HL-60/S4 (cell line): Measurements from ENCODE around the gene CNNM4.

Source experiments
- in situ Hi-C: fragments of 300-500 bp; cut with MboI; formaldehyde crosslinking; loops from 2 replicates; pipeline ENCODE4 v1.14.3; 2022; ENCODE audit warnings: low sequenced_read_pairs

The CNNM4 gene

DNA sequence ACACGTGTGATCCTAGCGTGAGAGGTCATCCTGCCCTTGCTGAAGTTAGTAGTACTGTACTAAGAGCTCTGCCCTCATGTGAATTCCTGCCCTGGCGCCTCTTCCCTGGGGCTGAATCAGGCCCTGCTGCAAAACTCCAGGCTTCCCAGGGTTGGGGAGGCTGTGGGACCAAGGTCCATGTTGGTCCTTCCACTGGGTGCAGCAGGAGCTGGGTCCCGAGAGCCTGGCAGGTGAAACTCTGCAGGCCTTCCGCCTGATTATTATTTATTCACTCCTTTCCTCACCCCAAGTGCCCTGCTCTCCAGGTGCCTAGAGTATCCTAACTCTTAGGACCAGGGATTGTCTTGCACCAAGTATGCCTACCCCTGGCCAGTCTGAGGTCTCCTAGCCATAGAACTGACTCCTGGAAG is 50.1 kb downstream of the CNNM4 start:
- in situ Hi-C loops, result no loop called here

DNA sequence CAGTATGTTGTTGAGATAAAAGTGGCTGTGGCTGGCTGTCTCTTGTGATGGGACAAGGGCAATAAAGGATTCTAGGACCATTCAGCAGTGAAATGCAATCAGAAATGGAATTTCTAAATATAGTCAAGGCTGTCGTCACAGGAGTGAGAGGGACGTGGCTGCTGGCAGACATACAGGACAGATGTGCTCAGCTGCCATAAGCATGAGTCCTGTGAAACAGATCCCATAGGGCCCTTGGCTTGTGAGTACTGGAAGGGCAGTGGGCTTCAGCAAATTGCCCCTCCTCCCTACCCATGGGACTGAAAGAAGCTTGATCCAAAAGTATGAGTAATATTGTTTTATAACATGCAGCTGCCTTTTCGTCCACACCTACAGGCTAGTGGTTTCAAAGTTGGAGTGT is 51.2 kb downstream of the CNNM4 start:
- in situ Hi-C loops, result no loop called here

DNA sequence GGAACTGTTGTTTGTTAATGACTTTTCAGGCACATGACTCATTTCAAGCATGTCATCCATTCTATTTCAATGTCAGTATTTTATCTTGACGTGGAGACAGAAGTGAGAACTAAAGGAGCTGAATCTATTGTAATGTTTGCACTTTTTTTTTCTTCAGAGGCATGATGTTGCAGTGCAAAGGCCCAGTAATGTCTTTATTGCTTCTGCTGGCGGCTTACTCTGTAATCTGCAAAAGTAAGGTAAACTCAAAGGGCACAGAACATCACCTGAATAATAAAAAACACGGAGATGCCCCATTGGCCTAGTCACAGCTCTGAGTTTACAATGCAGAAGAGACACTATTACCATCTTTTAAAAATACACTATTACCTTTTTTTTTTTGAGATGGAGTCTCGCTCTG is 53.0 kb downstream of the CNNM4 start:
- in situ Hi-C loops, result no loop called here

DNA sequence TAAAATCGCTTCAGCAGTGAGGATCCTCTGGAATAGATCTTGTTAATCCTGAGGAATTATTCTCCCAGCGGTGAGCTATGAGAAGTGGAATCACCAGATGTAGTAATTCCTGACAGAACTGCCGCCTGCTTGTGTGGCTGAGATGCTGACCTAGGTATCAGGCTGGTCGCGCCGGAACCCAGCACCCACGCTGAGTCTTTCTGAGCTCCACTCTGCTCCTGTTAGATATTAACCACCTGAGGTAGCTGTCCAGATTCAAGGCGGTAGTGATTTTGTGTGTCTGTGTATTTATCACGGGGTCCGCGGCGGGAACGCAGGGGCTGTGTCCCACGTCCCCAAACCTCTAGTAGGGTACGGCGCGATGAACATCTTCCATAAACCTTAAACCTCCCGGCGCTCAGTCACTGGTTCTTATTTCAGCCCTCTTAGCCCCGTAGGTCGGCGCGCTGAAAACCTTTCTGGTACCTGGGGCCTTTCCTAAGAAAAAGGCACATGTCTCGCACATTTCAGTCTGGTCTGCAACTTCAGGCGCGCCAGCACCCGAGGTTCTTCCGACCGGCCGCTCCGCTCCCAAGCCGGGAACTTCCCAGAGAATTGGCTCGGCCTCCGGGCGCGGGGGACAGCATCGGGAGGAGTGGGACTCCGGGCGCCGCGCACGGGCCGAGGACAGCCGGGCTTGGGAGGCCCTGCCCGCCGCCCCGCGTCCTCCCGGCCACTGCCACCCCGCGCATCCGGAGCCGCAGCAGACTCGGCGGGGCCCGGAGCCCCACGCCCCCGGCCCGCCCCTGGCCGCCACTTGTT is 54.8 kb downstream of the CNNM4 start:
- in situ Hi-C loops, result no loop called here

DNA sequence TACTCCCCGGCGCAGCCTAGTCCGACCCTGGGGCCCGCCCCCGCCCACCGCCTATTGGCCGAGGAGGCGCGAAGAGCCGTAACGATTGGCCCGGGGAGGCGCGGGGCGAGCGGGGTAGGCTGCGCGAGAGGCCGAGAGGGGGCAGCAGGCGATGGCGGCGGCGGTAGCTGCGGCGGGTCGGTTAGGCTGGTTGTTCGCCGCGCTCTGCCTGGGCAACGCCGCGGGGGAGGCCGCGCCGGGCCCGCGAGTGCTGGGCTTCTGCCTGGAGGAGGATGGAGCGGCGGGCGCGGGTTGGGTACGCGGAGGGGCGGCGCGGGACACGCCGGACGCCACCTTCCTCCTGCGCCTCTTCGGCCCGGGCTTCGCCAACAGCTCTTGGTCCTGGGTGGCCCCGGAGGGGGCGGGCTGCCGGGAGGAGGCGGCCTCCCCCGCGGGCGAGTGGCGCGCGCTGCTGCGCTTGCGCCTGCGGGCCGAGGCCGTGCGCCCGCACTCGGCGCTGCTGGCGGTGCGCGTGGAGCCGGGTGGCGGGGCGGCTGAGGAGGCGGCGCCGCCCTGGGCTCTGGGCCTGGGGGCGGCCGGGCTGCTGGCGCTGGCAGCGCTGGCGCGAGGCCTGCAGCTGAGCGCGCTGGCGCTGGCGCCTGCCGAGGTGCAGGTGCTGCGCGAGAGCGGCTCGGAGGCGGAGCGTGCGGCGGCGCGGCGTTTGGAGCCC is 55.6 kb downstream of the CNNM4 start, which contains the start of gene CNNM3:
CNNM3 (plus strand) TSS at position 142 of the 709 bp plus-strand sequence; CDS start at position 152, 10 bp downstream.
- in situ Hi-C loops, result no loop called here

DNA sequence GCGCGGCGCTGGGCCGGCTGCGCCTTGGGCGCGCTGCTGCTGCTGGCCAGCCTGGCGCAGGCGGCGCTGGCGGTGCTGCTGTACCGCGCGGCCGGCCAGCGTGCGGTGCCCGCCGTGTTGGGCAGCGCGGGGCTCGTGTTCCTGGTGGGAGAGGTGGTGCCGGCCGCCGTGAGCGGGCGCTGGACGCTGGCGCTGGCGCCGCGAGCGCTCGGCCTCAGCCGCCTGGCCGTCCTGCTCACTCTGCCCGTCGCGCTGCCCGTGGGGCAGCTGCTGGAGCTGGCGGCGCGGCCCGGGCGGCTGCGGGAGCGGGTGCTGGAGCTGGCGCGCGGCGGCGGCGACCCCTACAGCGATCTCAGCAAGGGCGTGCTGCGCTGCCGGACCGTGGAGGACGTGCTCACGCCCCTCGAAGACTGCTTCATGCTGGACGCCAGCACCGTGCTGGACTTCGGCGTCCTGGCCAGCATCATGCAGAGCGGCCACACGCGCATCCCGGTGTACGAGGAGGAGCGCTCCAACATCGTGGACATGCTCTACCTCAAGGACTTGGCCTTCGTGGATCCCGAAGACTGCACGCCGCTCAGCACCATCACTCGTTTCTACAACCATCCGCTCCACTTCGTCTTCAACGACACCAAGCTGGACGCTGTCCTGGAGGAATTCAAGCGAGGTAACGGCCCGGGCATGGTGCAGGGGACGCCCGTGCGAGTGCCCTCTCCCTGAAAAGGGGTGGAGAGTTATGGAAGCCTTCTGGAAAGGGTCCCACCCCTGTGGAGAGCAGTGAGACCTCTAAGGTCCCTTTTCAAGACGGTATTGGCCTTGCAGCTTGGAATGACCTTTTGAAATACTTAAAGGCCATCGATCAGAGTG is 56.4 kb downstream of the CNNM4 start:
- in situ Hi-C loops, result no loop called here

DNA sequence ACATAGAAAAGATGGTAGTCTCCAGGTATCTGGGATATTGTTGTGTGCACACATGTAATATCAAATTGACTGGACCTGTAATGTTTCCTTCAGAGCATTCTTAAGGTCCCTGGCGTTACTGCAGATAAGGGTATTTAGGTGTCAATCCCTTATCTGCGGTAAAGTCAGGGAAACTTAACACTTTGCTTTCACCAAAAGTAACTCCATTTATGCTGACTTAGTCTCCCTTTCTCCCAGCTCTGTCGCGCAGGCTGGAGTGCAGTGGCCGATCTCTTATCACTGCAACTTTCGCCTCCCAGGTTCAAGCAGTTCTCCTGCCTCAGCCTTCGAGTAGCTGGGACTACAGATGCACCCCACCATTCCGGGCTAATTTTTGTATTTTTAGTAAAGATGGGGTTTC is 57.2 kb downstream of the CNNM4 start:
- in situ Hi-C loops, result no loop called here

DNA sequence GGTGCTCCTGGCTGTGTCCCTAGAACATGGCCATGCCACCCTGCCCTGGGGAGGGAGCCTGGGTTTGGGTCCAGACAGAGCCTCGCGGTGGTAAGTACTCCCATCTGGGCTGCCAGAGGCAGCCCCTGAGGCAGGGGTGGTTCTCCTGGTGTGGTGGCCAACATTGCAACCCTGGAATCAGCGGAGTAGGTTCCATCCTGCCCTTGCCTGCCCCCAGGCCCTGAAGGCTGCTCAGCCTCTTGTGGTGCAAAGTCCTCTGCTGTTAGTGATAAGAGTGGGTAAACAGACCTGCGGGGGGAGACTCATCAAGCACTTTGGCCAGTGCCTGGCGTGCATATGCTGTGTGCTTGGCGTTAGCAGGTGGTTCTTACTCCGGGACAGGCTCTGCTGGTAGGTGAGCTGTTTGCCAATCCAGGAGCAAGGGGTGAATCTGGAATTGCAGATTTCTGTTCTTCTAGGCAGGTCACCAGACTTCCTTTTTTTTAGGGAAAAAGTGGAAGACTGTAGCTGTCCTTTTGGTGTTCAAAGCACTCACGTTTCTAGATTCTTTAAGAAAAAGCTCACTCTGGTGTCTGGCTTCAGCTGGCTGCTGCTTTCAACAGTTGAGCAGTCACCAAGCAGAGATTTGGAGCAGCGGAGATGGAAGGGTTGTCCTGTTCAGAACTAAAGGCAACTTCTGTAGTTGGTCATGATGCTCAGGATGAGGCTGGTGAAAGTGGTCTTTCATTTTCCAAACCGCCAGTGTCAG is 58.6 kb downstream of the CNNM4 start:
- in situ Hi-C loops, result no loop called here

DNA sequence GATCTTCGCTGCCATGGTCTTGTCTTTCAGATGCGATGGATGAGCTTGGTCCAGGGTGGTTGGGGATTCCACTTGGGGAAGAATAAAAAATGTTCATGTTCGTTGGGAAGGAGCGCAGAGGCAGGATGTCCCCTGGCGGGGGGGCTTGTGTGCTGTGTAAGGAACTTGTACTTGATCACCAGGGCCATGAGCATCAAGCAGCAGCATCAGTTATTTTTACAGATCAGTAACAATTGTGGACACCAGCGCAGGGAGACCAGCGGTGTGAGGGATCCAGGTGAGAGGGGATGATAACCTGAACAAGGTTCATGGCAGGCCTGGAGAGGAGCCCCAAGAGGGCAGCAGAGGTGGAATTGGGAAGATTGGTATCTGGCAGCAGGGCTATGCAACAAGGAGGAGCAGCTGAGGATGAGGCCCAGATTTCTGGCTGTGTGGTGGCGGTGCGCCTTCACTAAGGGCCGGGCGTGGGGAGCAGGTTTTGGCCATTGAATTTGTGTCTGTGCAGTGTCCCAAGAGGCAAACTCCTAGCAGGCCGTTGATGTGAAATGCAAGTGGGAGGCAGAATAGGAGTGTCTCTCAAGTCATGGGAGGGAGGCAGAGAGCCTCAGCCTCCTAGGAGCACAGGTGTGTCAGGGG is 59.3 kb downstream of the CNNM4 start:
- in situ Hi-C loops, result no loop called here

DNA sequence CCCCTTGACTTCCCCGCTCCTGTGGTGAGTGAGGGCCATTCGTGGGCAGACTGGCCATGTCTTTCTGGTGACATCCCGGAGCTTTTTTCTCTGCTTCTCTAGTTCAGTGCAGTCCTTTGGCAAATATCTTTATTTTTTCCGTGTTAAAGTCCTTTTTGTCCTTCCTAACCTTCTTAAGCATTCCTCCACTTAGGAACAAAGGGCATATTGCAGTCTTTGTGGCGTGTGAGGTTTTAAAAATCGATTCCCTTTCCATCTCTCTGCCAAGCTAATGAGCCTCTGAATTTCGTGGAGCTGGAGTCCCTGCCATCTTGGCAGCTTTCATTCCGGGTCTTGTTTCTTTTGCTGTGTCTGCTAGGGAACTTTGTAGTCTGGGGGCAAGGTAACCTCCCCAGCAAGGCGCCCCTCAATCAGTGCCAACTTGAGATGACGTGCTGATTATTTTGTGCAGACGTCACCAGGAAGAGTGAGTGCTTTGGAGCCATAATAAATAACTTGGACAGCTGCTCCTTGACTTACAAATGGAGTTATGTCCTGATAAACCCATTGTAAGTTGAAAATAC is 60.5 kb downstream of the CNNM4 start:
- in situ Hi-C loops, result no loop called here

DNA sequence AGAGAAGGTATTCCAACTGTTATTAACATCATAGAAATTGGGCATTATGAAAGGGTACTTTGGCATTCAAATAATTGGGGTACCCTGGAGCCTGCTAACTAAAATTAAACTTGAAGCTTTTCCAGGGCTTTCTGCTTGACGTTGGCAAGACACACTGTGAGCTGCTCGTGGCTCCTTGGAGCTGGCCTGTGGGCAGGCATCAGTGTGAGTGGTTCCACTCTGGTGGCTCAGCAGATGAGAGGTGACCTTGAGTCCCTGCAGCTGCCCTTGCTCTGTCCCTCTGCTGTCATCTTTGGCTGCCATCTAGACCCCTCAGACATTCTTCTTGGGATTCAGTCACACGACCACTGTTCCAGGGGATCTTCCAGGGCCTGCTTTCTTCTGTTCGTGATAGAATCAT is 62.1 kb downstream of the CNNM4 start:
- in situ Hi-C loops, result no loop called here

DNA sequence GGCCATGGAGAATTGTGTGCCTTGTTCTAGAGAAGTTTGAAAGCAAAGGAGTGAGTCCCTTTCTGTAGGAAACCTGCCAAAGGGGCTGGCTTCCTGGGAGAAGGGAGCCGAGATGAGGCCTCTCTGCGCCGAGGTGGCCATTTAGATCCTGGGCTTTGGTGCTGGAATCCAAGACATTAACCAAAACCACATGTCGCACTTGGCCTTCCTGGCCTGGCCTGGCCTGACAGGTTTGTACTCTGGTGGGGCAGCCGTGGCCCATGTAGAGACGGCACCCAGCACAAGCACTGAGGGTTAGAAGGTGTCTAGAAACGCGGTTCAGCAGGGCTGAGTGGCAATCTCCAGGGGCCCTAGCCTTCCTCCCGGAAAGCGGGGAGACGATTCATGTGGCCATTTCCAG is 62.5 kb downstream of the CNNM4 start:
- in situ Hi-C loops, result no loop called here

DNA sequence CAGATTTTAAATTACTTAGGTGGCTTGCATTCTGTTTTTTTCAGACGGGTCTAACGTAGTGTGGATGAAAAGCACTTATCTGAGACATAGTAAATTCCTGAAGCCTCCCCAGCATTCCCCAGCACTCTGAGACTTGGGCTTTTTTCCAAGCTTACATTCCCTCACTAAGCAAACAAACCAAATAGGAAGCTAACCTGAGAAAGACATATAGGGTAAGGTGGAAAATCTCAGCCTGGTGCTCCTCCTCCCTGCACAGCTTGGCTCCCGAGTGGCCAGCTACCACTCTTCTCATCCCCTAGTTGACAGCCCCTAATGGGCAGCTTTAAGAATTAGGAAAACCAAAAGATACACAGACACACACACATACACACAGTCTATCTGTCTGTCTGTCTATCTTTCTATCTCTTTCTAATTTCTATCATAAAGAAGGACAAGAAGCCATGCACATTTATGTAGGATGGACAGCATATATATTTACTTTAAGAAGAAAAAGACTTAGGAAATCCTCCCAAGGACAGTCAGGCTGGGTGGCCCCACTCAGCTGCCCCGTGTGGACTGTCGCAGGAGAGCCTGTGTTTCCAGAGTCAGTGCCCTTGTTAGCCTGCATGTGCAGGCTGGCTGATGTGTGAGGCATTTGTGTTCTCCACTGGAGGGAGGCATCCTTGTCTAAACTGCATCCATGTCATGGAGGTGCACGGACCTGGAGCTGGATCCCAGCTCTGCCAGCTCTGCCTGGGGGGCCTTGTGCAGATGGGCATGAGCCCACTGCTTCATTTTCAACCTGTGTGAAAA is 63.6 kb downstream of the CNNM4 start:
- in situ Hi-C loops, result no loop called here

DNA sequence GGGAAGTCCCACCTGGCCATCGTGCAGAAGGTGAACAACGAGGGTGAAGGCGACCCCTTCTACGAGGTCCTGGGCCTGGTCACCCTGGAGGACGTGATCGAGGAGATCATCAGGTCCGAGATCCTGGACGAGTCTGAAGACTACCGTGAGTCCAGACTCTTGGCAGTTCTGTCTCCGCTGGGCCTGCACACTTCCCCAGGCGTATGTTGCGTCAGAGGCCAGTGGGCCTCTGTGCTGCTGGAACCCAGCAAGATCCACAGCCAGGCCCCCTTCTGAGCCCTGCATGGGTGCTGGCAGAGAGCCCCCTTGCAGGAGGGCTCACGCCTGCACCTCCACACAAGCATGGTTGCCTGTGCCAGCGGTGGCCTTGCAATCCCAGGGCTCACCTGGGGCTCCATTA is 64.4 kb downstream of the CNNM4 start:
- in situ Hi-C loops, result no loop called here

DNA sequence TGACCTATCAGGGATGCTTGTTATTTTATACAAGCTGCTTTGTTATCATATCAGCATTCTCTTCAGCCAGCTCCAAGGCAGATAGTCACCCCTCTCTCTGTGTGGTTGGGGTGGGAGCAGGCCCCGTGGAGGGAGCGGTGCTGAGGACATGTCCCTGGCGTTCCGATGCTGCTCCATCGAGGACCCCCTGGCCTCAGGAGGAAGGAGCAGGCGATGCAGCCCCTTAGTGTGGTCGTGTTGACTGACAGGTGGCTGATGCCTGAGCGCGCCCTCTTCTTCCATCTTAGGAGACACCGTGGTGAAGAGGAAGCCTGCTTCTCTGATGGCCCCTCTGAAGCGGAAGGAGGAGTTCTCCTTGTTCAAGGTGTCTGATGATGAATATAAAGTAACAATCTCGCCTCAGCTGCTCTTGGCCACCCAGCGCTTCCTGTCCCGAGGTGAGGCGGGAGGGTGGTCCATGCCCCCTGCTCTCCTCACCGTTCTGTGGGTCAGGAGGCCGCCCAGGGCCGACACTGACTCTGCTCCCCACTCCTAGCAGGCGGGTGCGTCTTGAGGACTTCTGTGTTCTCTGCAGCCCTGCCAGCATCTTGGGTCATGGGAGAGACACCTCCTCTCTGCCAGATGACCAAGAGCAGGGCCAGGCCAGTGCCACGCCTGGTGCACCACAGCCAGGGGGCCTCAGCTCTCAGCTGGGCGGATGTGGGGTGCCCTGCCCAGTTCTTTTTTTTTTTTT is 66.0 kb downstream of the CNNM4 start:
- in situ Hi-C loops, result no loop called here

DNA sequence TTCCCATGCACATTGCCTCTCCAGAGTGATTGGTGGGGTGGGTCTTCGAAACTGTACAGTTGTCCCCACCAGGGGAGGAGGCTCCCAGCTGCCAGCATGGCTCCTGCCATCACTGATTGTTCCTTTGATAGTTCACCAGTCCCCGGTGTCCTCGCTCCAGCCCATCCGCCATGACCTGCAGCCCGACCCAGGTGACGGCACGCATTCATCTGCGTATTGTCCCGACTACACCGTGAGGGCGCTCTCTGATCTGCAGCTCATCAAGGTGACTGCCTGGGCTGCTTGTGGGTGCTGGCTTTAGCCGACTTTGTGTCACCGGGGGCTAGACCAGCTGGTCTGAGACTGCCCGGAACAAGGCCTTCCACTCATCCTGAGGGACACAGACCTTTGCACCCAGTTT is 67.7 kb downstream of the CNNM4 start:
- in situ Hi-C loops, result no loop called here

DNA sequence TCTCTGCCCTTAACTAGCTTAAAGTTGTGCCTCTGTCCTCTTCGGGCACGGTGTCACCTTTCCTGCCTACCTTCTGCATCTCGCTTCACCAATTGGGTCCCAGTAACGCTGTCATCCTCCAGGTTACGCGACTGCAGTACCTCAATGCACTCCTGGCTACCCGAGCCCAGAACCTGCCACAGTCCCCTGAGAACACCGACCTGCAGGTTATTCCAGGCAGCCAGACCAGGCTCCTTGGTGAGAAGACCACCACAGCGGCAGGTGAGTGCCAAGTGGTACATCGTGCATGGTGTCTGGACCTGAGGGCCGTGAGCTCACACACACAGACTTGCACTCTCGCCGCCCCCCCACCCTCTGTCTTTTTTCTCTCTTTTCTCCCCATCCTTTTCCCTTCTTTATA is 68.2 kb downstream of the CNNM4 start:
- in situ Hi-C loops, result no loop called here

DNA sequence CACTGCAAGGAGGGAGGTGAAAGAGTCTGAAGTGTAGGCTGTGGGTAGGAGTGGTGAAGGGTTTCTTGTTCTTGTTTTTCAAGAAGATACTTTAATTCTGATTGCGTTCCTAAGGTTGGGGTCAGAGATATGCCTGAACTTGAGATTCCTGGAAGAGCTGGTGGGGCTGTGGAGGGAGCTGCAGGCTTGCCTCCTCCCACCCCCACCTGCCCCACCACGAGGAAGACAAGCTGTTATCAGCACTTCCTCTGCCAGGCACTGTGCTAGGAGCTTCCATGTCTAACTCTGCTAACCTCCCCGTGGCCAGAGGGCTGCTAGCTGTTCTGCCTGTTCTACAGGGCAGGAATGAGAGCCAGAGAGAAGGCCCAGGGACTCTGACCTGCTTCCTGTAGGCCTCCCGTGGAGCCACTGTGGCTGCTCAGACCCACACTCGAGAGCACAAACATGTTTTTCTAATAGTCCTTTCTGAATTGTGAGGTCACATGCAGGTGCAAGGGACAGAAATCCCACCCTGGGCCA is 69.4 kb downstream of the CNNM4 start:
- in situ Hi-C loops, result no loop called here
